ENCODE data around the gene TRAPPC10. TPM values are rescaled to one million over a fixed set of nuclear protein-coding genes. Genes with fewer than 3 reads are reported as not detected.

Gene TRAPPC10, protein sequence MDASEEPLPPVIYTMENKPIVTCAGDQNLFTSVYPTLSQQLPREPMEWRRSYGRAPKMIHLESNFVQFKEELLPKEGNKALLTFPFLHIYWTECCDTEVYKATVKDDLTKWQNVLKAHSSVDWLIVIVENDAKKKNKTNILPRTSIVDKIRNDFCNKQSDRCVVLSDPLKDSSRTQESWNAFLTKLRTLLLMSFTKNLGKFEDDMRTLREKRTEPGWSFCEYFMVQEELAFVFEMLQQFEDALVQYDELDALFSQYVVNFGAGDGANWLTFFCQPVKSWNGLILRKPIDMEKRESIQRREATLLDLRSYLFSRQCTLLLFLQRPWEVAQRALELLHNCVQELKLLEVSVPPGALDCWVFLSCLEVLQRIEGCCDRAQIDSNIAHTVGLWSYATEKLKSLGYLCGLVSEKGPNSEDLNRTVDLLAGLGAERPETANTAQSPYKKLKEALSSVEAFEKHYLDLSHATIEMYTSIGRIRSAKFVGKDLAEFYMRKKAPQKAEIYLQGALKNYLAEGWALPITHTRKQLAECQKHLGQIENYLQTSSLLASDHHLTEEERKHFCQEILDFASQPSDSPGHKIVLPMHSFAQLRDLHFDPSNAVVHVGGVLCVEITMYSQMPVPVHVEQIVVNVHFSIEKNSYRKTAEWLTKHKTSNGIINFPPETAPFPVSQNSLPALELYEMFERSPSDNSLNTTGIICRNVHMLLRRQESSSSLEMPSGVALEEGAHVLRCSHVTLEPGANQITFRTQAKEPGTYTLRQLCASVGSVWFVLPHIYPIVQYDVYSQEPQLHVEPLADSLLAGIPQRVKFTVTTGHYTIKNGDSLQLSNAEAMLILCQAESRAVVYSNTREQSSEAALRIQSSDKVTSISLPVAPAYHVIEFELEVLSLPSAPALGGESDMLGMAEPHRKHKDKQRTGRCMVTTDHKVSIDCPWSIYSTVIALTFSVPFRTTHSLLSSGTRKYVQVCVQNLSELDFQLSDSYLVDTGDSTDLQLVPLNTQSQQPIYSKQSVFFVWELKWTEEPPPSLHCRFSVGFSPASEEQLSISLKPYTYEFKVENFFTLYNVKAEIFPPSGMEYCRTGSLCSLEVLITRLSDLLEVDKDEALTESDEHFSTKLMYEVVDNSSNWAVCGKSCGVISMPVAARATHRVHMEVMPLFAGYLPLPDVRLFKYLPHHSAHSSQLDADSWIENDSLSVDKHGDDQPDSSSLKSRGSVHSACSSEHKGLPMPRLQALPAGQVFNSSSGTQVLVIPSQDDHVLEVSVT
- 10 to 100 TPM; 46.6 to 50.2 TPM for total RNA-seq

DNA sequence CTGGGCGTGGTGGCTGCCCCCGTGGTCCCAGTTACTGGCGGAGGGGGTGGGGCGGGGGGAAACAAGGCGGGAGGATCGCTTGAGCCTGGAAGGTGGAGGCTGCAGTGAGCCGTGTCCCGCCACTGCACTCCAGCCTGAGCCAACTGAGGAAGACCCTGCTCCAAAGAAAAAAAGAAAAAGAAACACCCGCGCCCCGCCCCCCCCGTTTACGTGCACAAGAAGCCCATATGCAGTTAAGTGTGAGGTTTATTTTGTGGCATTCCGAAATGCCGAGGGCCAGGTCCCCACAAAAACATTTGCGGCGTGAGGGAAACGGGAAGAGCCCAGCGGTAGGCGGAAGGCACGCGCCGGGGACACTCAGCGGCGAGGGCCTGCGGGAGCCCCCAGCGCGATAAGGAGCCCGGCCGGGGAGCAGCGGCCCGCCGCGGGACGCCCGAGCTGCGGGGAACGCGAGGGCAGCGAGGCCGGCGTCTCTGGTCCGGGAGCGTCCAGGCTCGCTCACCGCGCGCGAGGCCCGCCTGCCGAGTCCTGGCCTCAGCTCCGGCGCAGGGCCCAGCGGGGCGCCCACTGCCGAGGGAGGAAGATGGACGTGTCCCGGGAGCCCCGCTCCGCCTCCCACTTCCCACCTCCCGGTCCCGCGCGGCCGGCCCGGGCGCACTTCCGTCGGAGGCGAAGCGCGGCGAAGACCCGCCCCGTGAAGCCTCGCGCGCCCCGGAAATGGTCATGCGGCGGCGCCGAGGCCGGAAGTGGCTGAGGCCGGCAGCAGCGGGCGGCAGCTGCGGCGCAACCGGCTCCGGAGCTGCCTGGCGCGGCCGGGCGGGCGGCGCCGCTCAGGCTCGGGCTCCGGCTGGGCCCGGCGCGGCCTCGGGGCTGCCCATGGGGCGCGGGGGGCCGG lies at the start of gene TRAPPC10:
Gene TRAPPC10 (plus strand): TSS at position 731 of the 895 bp plus-strand sequence. CDS start 185 bp downstream, outside the sequence.
- peaks cover 14% of the 10 kb centered on the region for H3K4me1 ChIP-seq
- H3K27ac ChIP-seq = peak within 1 kb of the TSS; percentile 94
- no peaks in the 10 kb centered on the region for H3K27me3 ChIP-seq
- no peaks in the 10 kb centered on the region for H3K9me3 ChIP-seq
- peak within 1 kb of the TSS; percentile 93 for H3K4me3 ChIP-seq
- H3K36me3 ChIP-seq = no peaks in the 10 kb centered on the region
- DNase-seq = peak; percentile 85
- peak within 1 kb of the TSS; percentile 78 to 94 for H3K9ac ChIP-seq (ENCODE audit: low read depth in 2 of 2, low read length in 2 of 2)
- TF ChIP-seq, protein P1, sequence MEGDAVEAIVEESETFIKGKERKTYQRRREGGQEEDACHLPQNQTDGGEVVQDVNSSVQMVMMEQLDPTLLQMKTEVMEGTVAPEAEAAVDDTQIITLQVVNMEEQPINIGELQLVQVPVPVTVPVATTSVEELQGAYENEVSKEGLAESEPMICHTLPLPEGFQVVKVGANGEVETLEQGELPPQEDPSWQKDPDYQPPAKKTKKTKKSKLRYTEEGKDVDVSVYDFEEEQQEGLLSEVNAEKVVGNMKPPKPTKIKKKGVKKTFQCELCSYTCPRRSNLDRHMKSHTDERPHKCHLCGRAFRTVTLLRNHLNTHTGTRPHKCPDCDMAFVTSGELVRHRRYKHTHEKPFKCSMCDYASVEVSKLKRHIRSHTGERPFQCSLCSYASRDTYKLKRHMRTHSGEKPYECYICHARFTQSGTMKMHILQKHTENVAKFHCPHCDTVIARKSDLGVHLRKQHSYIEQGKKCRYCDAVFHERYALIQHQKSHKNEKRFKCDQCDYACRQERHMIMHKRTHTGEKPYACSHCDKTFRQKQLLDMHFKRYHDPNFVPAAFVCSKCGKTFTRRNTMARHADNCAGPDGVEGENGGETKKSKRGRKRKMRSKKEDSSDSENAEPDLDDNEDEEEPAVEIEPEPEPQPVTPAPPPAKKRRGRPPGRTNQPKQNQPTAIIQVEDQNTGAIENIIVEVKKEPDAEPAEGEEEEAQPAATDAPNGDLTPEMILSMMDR (IDR thresholded peaks at IDR 0.05) = no peak
- intact Hi-C loops (cut with DNase I) = no loop called here

DNA sequence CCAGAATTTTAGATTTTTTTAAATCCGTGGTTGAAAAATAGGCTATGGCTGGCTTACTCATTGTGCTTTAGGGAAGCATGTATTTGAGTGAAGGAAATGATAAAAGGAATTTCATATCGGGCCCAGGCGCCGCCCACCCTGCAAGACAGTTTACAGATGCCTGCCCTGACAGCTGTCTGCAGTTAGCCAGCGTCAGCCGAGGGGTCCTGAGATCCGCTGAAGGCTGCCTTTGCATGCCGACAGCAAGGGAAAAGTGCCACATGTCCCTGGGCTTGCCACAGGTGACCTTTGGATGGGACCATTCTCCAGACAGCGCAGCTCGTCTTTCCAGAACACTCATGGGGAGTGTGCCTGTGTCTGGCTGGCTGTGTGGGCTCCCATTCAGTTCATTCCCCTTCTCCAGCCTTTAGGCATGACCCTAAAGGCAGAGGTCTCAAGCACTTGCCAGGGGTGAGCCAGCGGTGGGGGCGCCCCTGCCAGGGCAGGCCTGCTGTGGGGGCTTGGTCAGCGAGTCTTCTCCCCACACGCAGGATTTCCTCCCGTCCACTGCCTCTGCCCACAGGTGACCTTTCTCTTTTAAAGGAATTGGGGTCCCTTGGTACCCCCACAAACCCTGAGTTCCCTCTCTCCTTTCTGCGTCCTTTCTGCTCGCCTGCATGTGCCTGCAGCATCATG lies 46.1 kb upstream of the TRAPPC10 start:
- H3K27ac ChIP-seq = no peak overlapping the region
- H3K9ac ChIP-seq (ENCODE audit: low read depth in 2 of 2, low read length in 2 of 2) = no peak overlapping the region
- no peak for DNase-seq
- H3K36me3 ChIP-seq = peaks cover 7% of the 10 kb centered on the region
- H3K4me3 ChIP-seq = no peak overlapping the region
- H3K27me3 ChIP-seq = no peaks in the 10 kb centered on the region
- no peaks in the 10 kb centered on the region for H3K4me1 ChIP-seq
- TF ChIP-seq, protein P1 (IDR thresholded peaks at IDR 0.05) = no peak
- no peaks in the 10 kb centered on the region for H3K9me3 ChIP-seq
- intact Hi-C loops (cut with DNase I) = no loop called here

DNA sequence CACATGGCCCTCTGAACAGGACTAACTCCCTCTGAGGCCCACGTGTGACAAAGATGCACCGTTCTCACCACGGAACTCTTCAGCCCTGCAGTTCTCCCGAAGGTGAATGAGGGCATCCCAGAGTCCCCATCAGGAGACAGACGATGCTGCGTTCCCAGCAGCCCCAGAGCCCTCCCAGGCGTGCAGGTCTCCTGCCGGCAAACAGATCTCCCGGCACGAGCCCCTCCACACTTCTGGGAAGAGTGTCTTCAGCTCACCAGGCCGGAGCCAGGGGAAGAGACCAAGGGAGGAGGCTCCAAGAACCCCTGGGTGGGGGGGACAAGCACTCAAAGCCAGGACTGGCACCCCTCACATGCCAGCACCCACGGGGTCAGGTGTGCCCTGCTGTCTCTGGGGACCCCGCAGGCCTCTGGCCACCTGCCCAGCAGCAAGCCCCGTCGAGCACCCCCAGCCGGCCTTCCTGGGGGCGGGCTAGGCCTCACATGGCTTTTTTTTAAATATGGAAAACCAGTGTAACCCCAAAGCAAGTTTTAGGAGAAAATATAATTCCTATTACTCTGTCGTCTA lies 45.1 kb upstream of the TRAPPC10 start:
- TF ChIP-seq, protein P1 (IDR thresholded peaks at IDR 0.05) = no peak
- H3K27ac ChIP-seq = no peak overlapping the region
- no peaks in the 10 kb centered on the region for H3K9me3 ChIP-seq
- no peak for DNase-seq
- intact Hi-C loops (cut with DNase I) = no loop called here
- no peak overlapping the region for H3K9ac ChIP-seq (ENCODE audit: low read depth in 2 of 2, low read length in 2 of 2)
- no peaks in the 10 kb centered on the region for H3K27me3 ChIP-seq
- no peaks in the 10 kb centered on the region for H3K4me1 ChIP-seq
- no peak overlapping the region for H3K4me3 ChIP-seq
- H3K36me3 ChIP-seq = peaks cover 10% of the 10 kb centered on the region

DNA sequence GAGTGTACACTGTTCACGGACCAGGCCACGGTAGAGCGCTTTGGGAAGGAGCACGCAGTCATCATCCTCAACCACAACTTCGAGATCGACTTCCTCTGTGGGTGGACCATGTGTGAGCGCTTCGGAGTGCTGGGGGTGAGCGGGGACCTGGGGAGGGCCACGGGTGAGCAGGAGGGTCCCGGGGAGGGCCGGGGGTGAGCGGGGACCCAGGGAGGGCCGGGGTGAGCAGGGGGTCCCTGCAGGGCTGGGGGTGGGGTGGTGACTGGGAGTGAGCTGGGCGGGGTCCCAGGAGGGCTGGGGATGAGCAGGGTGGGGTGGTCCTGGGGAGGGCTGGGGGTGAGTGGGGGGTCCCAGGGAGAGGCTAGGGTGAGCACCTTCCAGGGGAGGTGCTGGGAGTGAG lies 44.1 kb upstream of the TRAPPC10 start:
- intact Hi-C loops (cut with DNase I) = no loop called here
- H3K27me3 ChIP-seq = no peaks in the 10 kb centered on the region

More for the DNA sequence above, 44.1 kb upstream of the TRAPPC10 start:
- Histone ChIP-seq H3K4me3 (no peak overlapping the region), H3K9me3 (no peaks in the 10 kb centered on the region), H3K4me1 (no peaks in the 10 kb centered on the region), H3K36me3 (peaks cover 10% of the 10 kb centered on the region), H3K27ac (no peak overlapping the region), H3K9ac (ENCODE audit: low read depth in 2 of 2, low read length in 2 of 2) (no peak overlapping the region)
- TF ChIP-seq, protein P1 (IDR thresholded peaks at IDR 0.05) = no peak
- DNase-seq = no peak
